B cell (primary cell): ENCODE results near the gene ARGLU1.

Experiments used
- CTCF ChIP-seq: fragments of 200-600 bp; IDR thresholded peaks from one replicate; pipeline ENCODE4 v1.8.0; 2022; ENCODE audit warnings: antibody characterized with exemption, mild to moderate bottlenecking
- EZH2 ChIP-seq: IDR thresholded peaks from 2 replicates; pipeline ENCODE4 v1.6.1; 2012; ENCODE audit warnings: borderline replicate concordance, low read depth, mild to moderate bottlenecking, moderate library complexity, low read length; ENCODE audit not compliant: insufficient read depth, poor library complexity, severe bottlenecking

- TF ChIP-seq EZH2 (no peak), CTCF (no peak)
Observed at GRCh38 chr13:106597186-106597585, 29.2 kb upstream of the ARGLU1 start.
